WTC11 (cell line): ENCODE data around the gene GSG1L. TPM values are rescaled to one million over a fixed set of nuclear protein-coding genes. Genes with fewer than 3 reads are reported as not detected.

Source experiments
- ATAC-seq: fragments of 200-7000 bp; cut with Tn5 transposase; 2 replicates; pipeline ENCODE4 v1.10.0; 2021; ENCODE audit warnings: mild to moderate bottlenecking, moderate library complexity
- CTCF ChIA-PET: fragments of 300-600 bp; sonication (Branson Sonifier 250); formaldehyde crosslinking; loops from one replicate; lab custom pipeline; 2021; ENCODE audit warnings: antibody characterized with exemption; lab: Charles Lee
- POLR2A ChIA-PET: fragments of 350-600 bp; sonication (Branson Sonifier 250); formaldehyde crosslinking; loops from one replicate; lab custom pipeline; 2021; ENCODE audit warnings: antibody characterized with exemption; lab: Charles Lee
- DNase-seq: peaks from one replicate; pipeline ENCODE4 v3.0.0; 2021; ENCODE audit warnings: low spot score
- H3K27ac Mint-ChIP-seq: 2 replicates; pipeline ENCODE4 v1.8.0; 2021; ENCODE audit warnings: mixed read lengths
- H3K27me3 Mint-ChIP-seq: 2 replicates; pipeline ENCODE4 v1.8.0; 2021; ENCODE audit warnings: low read depth, mild to moderate bottlenecking, moderate library complexity, mixed read lengths
- H3K36me3 Mint-ChIP-seq: 2 replicates; pipeline ENCODE4 v1.8.0; 2021; ENCODE audit warnings: mixed read lengths
- H3K4me1 Mint-ChIP-seq: 2 replicates; pipeline ENCODE4 v1.8.0; 2022; ENCODE audit warnings: mixed read lengths
- H3K4me3 Mint-ChIP-seq: 2 replicates; pipeline ENCODE4 v1.8.0; 2021; ENCODE audit warnings: mild to moderate bottlenecking, moderate library complexity, mixed read lengths
- H3K9me3 Mint-ChIP-seq: 2 replicates; pipeline ENCODE4 v1.8.0; 2021; ENCODE audit warnings: mixed read lengths
- ELF4 ChIP-seq: sonication (generic); formaldehyde crosslinking; IDR thresholded peaks from 2 replicates; pipeline ENCODE4 v1.8.1; 2022; ENCODE audit warnings: low read depth, mild to moderate bottlenecking, moderate library complexity, missing genetic modification reagents
- EMX1 ChIP-seq: fragments of 250-450 bp; sonication (Bioruptor Pico); IDR thresholded peaks from 2 replicates; pipeline ENCODE4 v1.8.0; 2021; ENCODE audit warnings: mild to moderate bottlenecking
- ESRRA ChIP-seq: sonication (generic); formaldehyde crosslinking; IDR thresholded peaks from 2 replicates; pipeline ENCODE4 v1.8.1; 2022; ENCODE audit warnings: mild to moderate bottlenecking, missing genetic modification reagents, borderline replicate concordance
- FOXP1 ChIP-seq: sonication (generic); formaldehyde crosslinking; IDR thresholded peaks from 2 replicates; pipeline ENCODE4 v1.8.0; 2022; ENCODE audit warnings: missing genetic modification reagents, mild to moderate bottlenecking, moderate library complexity, borderline replicate concordance
- HMGA2 ChIP-seq: fragments of 250-450 bp; sonication (Bioruptor Pico); IDR thresholded peaks from 2 replicates; pipeline ENCODE4 v1.4.0; 2021; ENCODE audit warnings: mild to moderate bottlenecking, moderate library complexity
- PRRX2 ChIP-seq: fragments of 250-450 bp; sonication (Bioruptor Pico); IDR thresholded peaks from 2 replicates; pipeline ENCODE4 v1.8.0; 2021; ENCODE audit warnings: mild to moderate bottlenecking
- ZNF317 ChIP-seq: sonication (generic); formaldehyde crosslinking; IDR thresholded peaks from 2 replicates; pipeline ENCODE4 v1.8.1; 2023; ENCODE audit warnings: low read depth, mild to moderate bottlenecking, moderate library complexity, missing genetic modification reagents, borderline replicate concordance
- ZNF396 ChIP-seq: fragments of 250-450 bp; sonication (Bioruptor Pico); IDR thresholded peaks from 2 replicates; pipeline ENCODE4 v1.8.0; 2021; ENCODE audit warnings: mild to moderate bottlenecking, moderate library complexity, borderline replicate concordance
- ZNF423 ChIP-seq: fragments of 250-450 bp; sonication (Bioruptor Pico); IDR thresholded peaks from 2 replicates; pipeline ENCODE4 v2.1.2; 2022; ENCODE audit warnings: mild to moderate bottlenecking, moderate library complexity
- ZNF671 ChIP-seq: fragments of 250-450 bp; sonication (Bioruptor Pico); IDR thresholded peaks from 2 replicates; pipeline ENCODE4 v1.8.0; 2021; ENCODE audit warnings: mild to moderate bottlenecking
- total RNA-seq: library from RNA; stranded (reverse); gene quantifications from 3 replicates; pipeline ENCODE4 v1.2.3, GENCODE V29; 2021
- TF ChIP-seq, protein P1 (sequence below): fragments of 250-450 bp; sonication (Bioruptor Pico); IDR thresholded peaks from 2 replicates; pipeline ENCODE4 v1.9.0; 2021; ENCODE audit warnings: mild to moderate bottlenecking
- TF ChIP-seq, protein P2 (sequence below): sonication (generic); formaldehyde crosslinking; IDR thresholded peaks from 2 replicates; pipeline ENCODE4 v1.8.1; 2023; ENCODE audit warnings: mild to moderate bottlenecking, missing genetic modification reagents
- TF ChIP-seq, protein P3 (sequence below): sonication (generic); formaldehyde crosslinking; IDR thresholded peaks from 2 replicates; pipeline ENCODE4 v1.8.1; 2023; ENCODE audit warnings: mild to moderate bottlenecking, missing genetic modification reagents, moderate library complexity
- TF ChIP-seq, protein P4 (sequence below): sonication (generic); formaldehyde crosslinking; IDR thresholded peaks from 2 replicates; pipeline ENCODE4 v1.8.0; 2022; ENCODE audit warnings: mild to moderate bottlenecking, missing genetic modification reagents
- TF ChIP-seq, protein P5 (sequence below): fragments of 250-450 bp; sonication (Bioruptor Pico); IDR thresholded peaks from 2 replicates; pipeline ENCODE4 v1.9.0; 2021; ENCODE audit warnings: mild to moderate bottlenecking, borderline replicate concordance
- TF ChIP-seq, protein P6 (sequence below): sonication (generic); formaldehyde crosslinking; IDR thresholded peaks from 2 replicates; pipeline ENCODE4 v1.8.1; 2023; ENCODE audit warnings: mild to moderate bottlenecking, missing genetic modification reagents
- TF ChIP-seq, protein P7 (sequence below): sonication (generic); formaldehyde crosslinking; IDR thresholded peaks from 2 replicates; pipeline ENCODE4 v1.8.0; 2023; ENCODE audit warnings: missing genetic modification reagents
- TF ChIP-seq, protein P8 (sequence below): sonication (generic); formaldehyde crosslinking; IDR thresholded peaks from 2 replicates; pipeline ENCODE4 v1.8.0; 2022; ENCODE audit warnings: mild to moderate bottlenecking, missing genetic modification reagents

Gene GSG1L
- total RNA-seq, 1 experiment from 2014 or later: 0.28 TPM

DNA sequence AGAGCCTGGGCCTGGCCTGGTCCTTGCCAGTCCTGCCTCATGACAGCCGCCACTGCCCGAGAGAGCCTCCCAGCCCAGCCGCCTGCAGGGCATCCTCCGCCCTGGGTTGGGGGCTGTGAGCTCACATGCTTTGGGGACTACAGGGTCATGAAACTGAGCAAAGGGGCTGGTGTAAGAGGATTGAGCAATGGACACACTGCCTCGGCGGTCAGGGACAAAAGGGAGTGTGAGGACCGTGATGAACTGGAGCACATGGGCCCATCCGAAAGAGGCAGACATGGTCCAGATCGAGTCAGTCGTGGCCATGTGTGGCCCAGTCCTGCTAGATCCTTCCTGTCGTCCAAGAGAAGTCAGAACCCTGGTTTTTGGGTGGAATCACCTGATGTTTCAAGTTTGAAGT is 52.3 kb downstream of the GSG1L start (continued):
- TF ChIP-seq, protein P1, sequence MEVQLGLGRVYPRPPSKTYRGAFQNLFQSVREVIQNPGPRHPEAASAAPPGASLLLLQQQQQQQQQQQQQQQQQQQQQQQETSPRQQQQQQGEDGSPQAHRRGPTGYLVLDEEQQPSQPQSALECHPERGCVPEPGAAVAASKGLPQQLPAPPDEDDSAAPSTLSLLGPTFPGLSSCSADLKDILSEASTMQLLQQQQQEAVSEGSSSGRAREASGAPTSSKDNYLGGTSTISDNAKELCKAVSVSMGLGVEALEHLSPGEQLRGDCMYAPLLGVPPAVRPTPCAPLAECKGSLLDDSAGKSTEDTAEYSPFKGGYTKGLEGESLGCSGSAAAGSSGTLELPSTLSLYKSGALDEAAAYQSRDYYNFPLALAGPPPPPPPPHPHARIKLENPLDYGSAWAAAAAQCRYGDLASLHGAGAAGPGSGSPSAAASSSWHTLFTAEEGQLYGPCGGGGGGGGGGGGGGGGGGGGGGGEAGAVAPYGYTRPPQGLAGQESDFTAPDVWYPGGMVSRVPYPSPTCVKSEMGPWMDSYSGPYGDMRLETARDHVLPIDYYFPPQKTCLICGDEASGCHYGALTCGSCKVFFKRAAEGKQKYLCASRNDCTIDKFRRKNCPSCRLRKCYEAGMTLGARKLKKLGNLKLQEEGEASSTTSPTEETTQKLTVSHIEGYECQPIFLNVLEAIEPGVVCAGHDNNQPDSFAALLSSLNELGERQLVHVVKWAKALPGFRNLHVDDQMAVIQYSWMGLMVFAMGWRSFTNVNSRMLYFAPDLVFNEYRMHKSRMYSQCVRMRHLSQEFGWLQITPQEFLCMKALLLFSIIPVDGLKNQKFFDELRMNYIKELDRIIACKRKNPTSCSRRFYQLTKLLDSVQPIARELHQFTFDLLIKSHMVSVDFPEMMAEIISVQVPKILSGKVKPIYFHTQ (CRISPR knock-in tag): no peak

DNA sequence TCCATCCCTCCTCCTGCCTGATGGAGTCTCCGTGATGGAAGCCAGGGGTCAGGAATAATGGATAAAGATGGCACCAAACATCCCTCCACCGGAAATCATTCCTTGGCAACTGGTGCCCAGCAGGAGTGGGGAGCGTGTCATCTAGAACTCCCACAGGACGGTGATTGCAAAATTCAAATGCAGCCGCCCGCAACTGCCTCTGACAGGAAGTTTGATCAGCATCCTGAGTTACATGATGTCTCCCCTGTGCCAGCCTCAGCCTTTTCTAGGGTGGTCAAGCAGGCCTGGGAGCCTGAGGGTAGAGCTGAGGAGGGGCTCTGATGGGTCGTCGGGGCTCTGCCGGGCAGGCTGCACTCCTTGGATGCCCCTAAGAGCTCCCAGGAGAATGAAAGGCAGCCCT is 52.8 kb downstream of the GSG1L start:
- DNase-seq (no peak), ATAC-seq (no peak)
- Mint-ChIP-seq H3K9me3 (no peaks in the 10 kb centered on the region; the same call in 1 of the 2 replicates), H3K4me3 (no peak overlapping the region), H3K36me3 (no peaks in the 10 kb centered on the region), H3K27me3 (0 out of 2 replicates have a peak, but pooled peaks cover 3% of the 10 kb centered on the region), H3K27ac (no peak overlapping the region), H3K4me1 (no peaks in the 10 kb centered on the region)
- TF ChIP-seq ELF4 (CRISPR knock-in tag): no peak
- TF ChIP-seq, protein P2, sequence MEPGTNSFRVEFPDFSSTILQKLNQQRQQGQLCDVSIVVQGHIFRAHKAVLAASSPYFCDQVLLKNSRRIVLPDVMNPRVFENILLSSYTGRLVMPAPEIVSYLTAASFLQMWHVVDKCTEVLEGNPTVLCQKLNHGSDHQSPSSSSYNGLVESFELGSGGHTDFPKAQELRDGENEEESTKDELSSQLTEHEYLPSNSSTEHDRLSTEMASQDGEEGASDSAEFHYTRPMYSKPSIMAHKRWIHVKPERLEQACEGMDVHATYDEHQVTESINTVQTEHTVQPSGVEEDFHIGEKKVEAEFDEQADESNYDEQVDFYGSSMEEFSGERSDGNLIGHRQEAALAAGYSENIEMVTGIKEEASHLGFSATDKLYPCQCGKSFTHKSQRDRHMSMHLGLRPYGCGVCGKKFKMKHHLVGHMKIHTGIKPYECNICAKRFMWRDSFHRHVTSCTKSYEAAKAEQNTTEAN (CRISPR knock-in tag): no peak
- no peak for TF ChIP-seq ZNF396 (CRISPR knock-in tag)
- TF ChIP-seq, protein P3, sequence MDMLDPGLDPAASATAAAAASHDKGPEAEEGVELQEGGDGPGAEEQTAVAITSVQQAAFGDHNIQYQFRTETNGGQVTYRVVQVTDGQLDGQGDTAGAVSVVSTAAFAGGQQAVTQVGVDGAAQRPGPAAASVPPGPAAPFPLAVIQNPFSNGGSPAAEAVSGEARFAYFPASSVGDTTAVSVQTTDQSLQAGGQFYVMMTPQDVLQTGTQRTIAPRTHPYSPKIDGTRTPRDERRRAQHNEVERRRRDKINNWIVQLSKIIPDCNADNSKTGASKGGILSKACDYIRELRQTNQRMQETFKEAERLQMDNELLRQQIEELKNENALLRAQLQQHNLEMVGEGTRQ (CRISPR knock-in tag): no peak
- TF ChIP-seq, protein P4, sequence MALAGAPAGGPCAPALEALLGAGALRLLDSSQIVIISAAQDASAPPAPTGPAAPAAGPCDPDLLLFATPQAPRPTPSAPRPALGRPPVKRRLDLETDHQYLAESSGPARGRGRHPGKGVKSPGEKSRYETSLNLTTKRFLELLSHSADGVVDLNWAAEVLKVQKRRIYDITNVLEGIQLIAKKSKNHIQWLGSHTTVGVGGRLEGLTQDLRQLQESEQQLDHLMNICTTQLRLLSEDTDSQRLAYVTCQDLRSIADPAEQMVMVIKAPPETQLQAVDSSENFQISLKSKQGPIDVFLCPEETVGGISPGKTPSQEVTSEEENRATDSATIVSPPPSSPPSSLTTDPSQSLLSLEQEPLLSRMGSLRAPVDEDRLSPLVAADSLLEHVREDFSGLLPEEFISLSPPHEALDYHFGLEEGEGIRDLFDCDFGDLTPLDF (CRISPR knock-in tag): no peak
- TF ChIP-seq, protein P5, sequence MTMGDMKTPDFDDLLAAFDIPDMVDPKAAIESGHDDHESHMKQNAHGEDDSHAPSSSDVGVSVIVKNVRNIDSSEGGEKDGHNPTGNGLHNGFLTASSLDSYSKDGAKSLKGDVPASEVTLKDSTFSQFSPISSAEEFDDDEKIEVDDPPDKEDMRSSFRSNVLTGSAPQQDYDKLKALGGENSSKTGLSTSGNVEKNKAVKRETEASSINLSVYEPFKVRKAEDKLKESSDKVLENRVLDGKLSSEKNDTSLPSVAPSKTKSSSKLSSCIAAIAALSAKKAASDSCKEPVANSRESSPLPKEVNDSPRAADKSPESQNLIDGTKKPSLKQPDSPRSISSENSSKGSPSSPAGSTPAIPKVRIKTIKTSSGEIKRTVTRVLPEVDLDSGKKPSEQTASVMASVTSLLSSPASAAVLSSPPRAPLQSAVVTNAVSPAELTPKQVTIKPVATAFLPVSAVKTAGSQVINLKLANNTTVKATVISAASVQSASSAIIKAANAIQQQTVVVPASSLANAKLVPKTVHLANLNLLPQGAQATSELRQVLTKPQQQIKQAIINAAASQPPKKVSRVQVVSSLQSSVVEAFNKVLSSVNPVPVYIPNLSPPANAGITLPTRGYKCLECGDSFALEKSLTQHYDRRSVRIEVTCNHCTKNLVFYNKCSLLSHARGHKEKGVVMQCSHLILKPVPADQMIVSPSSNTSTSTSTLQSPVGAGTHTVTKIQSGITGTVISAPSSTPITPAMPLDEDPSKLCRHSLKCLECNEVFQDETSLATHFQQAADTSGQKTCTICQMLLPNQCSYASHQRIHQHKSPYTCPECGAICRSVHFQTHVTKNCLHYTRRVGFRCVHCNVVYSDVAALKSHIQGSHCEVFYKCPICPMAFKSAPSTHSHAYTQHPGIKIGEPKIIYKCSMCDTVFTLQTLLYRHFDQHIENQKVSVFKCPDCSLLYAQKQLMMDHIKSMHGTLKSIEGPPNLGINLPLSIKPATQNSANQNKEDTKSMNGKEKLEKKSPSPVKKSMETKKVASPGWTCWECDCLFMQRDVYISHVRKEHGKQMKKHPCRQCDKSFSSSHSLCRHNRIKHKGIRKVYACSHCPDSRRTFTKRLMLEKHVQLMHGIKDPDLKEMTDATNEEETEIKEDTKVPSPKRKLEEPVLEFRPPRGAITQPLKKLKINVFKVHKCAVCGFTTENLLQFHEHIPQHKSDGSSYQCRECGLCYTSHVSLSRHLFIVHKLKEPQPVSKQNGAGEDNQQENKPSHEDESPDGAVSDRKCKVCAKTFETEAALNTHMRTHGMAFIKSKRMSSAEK (CRISPR knock-in tag): no peak
- TF ChIP-seq EMX1 (CRISPR knock-in tag): no peak
- no peak for TF ChIP-seq ESRRA (CRISPR knock-in tag)
- TF ChIP-seq FOXP1 (CRISPR knock-in tag): no peak
- TF ChIP-seq HMGA2 (CRISPR knock-in tag): no peak
- no peak for TF ChIP-seq ZNF423 (CRISPR knock-in tag)
- TF ChIP-seq, protein P6, sequence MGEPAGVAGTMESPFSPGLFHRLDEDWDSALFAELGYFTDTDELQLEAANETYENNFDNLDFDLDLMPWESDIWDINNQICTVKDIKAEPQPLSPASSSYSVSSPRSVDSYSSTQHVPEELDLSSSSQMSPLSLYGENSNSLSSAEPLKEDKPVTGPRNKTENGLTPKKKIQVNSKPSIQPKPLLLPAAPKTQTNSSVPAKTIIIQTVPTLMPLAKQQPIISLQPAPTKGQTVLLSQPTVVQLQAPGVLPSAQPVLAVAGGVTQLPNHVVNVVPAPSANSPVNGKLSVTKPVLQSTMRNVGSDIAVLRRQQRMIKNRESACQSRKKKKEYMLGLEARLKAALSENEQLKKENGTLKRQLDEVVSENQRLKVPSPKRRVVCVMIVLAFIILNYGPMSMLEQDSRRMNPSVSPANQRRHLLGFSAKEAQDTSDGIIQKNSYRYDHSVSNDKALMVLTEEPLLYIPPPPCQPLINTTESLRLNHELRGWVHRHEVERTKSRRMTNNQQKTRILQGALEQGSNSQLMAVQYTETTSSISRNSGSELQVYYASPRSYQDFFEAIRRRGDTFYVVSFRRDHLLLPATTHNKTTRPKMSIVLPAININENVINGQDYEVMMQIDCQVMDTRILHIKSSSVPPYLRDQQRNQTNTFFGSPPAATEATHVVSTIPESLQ (CRISPR knock-in tag): no peak
- TF ChIP-seq, protein P7, sequence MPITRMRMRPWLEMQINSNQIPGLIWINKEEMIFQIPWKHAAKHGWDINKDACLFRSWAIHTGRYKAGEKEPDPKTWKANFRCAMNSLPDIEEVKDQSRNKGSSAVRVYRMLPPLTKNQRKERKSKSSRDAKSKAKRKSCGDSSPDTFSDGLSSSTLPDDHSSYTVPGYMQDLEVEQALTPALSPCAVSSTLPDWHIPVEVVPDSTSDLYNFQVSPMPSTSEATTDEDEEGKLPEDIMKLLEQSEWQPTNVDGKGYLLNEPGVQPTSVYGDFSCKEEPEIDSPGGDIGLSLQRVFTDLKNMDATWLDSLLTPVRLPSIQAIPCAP (CRISPR knock-in tag): no peak
- no peak for TF ChIP-seq PRRX2 (CRISPR knock-in tag)
- no peak for TF ChIP-seq ZNF317
- TF ChIP-seq ZNF671 (CRISPR knock-in tag): no peak
- TF ChIP-seq, protein P8, sequence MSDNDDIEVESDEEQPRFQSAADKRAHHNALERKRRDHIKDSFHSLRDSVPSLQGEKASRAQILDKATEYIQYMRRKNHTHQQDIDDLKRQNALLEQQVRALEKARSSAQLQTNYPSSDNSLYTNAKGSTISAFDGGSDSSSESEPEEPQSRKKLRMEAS (CRISPR knock-in tag): no peak
- POLR2A ChIA-PET: no interaction called here
- CTCF ChIA-PET: interaction anchor here (1.3 kb wide), 1 partner anchor 82 kb away, joined by 4 read pairs; no protein-coding TSS in a partner anchor
